ENCODE measurements around the gene PHF5A.
"Not testable (repeated sequence)": the region's sequence is repeated elsewhere in the genome, so short reads cannot be mapped to it uniquely, and the experiment has no call there.

Gene PHF5A

GRCh38 chr22:41444360-41445128 lies 23.9 kb downstream of the PHF5A start:
- Histone ChIP-seq H3K27ac (ENCODE audit: low read length) (peak overlapping the region; percentile 97; the same call in 1 of the 2 replicates), H4K20me1 (ENCODE audit: insufficient read depth, low read length) (no peaks in the 10 kb centered on the region)

DNA sequence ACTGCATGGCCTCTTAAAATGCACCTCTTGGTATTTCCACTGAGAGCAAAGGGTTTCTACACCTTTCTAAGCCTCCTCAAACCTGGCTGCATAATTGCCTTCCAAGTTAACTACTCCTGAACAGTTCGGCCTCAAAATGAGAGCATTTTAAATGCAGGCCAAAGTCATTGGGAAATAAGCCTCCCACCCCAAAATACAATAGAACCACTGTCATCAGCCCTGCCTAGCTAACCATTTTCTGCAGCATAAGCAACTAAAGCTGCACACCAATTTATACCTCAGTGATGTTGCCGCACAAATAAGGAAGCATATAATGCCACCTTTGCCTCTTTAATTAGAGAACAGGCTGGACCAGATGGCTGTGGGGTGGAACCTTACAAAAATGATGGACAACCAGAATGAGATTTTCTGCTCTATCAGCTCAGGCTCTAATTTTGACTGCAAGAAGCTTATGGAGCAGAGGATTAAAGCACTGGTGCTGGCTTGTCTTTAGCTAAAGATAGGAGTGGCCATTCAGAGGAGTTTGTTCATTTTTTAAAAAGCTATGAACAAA lies 26.2 kb downstream of the PHF5A start:
- Histone ChIP-seq H3K27me3 (replicated peaks; ENCODE audit: insufficient read depth, low read length) (no peaks in the 10 kb centered on the region), H3K4me2 (ENCODE audit: low read depth, low read length) (no peak overlapping the region), H3K27ac (ENCODE audit: low read length) (no peak overlapping the region), H3K36me3 (replicated peaks; ENCODE audit: insufficient read depth, low read length) (no peaks in the 10 kb centered on the region), H3K4me3 (ENCODE audit: low read length) (no peak overlapping the region), H3K4me1 (ENCODE audit: low read length) (no peaks in the 10 kb centered on the region), H3K9me3 (replicated peaks; ENCODE audit: insufficient read depth, low read length) (no peaks in the 10 kb centered on the region), H3F3A (ENCODE audit: insufficient read depth, low read length) (peaks cover 25% of the 10 kb centered on the region), H4K20me1 (ENCODE audit: insufficient read depth, low read length) (no peaks in the 10 kb centered on the region), H2AFZ (ENCODE audit: low read length) (no peak overlapping the region), H3K9ac (ENCODE audit: low read length) (no peak overlapping the region), H3K9me2 (replicated peaks; ENCODE audit: insufficient read depth, low read length) (no peaks in the 10 kb centered on the region), H3K79me2 (ENCODE audit: low read length) (peaks cover 86% of the 10 kb centered on the region)
- TF ChIP-seq EZH2phosphoT487 (IDR thresholded peaks at IDR 0.05; ENCODE audit: low read length): no peak
- DNase-seq: no peak

More at GRCh38 chr22:41444360-41445128, 23.9 kb downstream of the PHF5A start:
- Histone ChIP-seq H3F3A (ENCODE audit: insufficient read depth, low read length) (peaks cover 40% of the 10 kb centered on the region), H3K9me3 (replicated peaks; ENCODE audit: insufficient read depth, low read length) (no peaks in the 10 kb centered on the region), H2AFZ (ENCODE audit: low read length) (peak overlapping the region; percentile 20), H3K4me1 (ENCODE audit: low read length) (peaks cover 3% of the 10 kb centered on the region; the same call in 1 of the 2 replicates), H3K4me3 (ENCODE audit: low read length) (peak overlapping the region; percentile 71), H3K27me3 (replicated peaks; ENCODE audit: insufficient read depth, low read length) (no peaks in the 10 kb centered on the region), H3K9me2 (replicated peaks; ENCODE audit: insufficient read depth, low read length) (no peaks in the 10 kb centered on the region), H3K79me2 (ENCODE audit: low read length) (peaks cover 69% of the 10 kb centered on the region), H3K9ac (ENCODE audit: low read length) (peak overlapping the region; percentile 99), H3K36me3 (replicated peaks; ENCODE audit: insufficient read depth, low read length) (no peaks in the 10 kb centered on the region), H3K4me2 (ENCODE audit: low read depth, low read length) (peak overlapping the region; percentile 80)
- no peak for TF ChIP-seq EZH2 (optimal IDR thresholded peaks at IDR 0.05; ENCODE audit: low read depth, low read length)
- no peak for TF ChIP-seq EZH2phosphoT487 (IDR thresholded peaks at IDR 0.05; ENCODE audit: low read length)
- TF ChIP-seq, protein P1, sequence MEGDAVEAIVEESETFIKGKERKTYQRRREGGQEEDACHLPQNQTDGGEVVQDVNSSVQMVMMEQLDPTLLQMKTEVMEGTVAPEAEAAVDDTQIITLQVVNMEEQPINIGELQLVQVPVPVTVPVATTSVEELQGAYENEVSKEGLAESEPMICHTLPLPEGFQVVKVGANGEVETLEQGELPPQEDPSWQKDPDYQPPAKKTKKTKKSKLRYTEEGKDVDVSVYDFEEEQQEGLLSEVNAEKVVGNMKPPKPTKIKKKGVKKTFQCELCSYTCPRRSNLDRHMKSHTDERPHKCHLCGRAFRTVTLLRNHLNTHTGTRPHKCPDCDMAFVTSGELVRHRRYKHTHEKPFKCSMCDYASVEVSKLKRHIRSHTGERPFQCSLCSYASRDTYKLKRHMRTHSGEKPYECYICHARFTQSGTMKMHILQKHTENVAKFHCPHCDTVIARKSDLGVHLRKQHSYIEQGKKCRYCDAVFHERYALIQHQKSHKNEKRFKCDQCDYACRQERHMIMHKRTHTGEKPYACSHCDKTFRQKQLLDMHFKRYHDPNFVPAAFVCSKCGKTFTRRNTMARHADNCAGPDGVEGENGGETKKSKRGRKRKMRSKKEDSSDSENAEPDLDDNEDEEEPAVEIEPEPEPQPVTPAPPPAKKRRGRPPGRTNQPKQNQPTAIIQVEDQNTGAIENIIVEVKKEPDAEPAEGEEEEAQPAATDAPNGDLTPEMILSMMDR (IDR thresholded peaks at IDR 0.05; ENCODE audit: low read length): no peak
- peak; percentile 94 for DNase-seq

DNA sequence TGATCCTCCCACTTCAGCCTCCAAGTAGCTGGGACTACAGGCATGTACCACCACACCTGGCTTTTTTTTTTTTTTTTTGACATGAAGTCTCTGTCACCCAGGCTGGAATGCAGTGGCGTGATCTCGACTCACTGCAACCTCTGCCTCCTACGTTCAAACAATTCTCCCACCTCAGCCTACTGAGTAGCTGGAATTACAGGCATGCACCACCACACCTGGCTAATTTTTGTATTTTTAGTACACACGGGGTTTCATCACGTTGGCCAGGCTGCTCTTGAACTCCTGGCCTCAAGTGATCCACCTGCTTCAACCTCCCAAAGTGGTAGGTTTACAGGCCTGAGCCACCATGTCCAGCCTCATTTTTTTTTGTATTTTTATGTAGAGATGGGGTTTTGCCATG lies 28.0 kb downstream of the PHF5A start:
- H3K79me2 ChIP-seq (ENCODE audit: low read length): peaks cover 93% of the 10 kb centered on the region
- not testable (repeated sequence) for H3K36me3 ChIP-seq (replicated peaks; ENCODE audit: insufficient read depth, low read length); H3K4me2 ChIP-seq (ENCODE audit: low read depth, low read length); H3K9ac ChIP-seq (ENCODE audit: low read length); H3K9me3 ChIP-seq (replicated peaks; ENCODE audit: insufficient read depth, low read length); H3K4me3 ChIP-seq (ENCODE audit: low read length); H2AFZ ChIP-seq (ENCODE audit: low read length); H3K27me3 ChIP-seq (replicated peaks; ENCODE audit: insufficient read depth, low read length); H3K4me1 ChIP-seq (ENCODE audit: low read length); DNase-seq; H3K9me2 ChIP-seq (replicated peaks; ENCODE audit: insufficient read depth, low read length); H3K27ac ChIP-seq (ENCODE audit: low read length); H4K20me1 ChIP-seq (ENCODE audit: insufficient read depth, low read length)
- H3F3A ChIP-seq (ENCODE audit: insufficient read depth, low read length): peaks cover 15% of the 10 kb centered on the region

DNA sequence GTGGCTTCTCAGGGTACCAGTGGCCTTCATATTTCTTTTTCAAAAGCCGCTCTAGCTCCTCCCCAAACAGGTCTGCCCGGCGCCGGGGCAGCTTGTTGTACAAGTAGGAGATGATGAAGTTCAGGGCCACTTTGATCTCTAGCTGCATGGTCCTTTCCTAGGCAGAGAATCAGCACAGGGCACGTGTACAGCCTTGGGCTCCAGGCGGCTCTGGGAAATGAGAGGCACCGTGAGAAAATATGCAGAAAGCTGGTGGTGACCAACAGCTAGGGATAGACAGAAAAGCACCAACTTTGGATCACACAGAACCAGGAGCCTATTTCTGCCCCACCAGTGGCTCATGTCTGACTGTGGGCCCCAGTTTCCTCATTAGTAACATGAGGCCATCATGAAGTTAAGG lies 31.3 kb downstream of the PHF5A start:
- H3K36me3 ChIP-seq (replicated peaks; ENCODE audit: insufficient read depth, low read length): 0 out of 2 replicates have a peak, but pooled peaks cover 4% of the 10 kb centered on the region
- peaks cover 70% of the 10 kb centered on the region for H3K79me2 ChIP-seq (ENCODE audit: low read length)
- no peaks in the 10 kb centered on the region for H3K9me3 ChIP-seq (replicated peaks; ENCODE audit: insufficient read depth, low read length)

More for the DNA sequence above, 31.3 kb downstream of the PHF5A start:
- H2AFZ ChIP-seq (ENCODE audit: low read length): no peak overlapping the region
- TF ChIP-seq, protein P1 (IDR thresholded peaks at IDR 0.05; ENCODE audit: low read length): no peak
- TF ChIP-seq EZH2phosphoT487 (IDR thresholded peaks at IDR 0.05; ENCODE audit: low read length): no peak
- no peak for TF ChIP-seq EZH2 (optimal IDR thresholded peaks at IDR 0.05; ENCODE audit: low read depth, low read length)
- no peaks in the 10 kb centered on the region for H4K20me1 ChIP-seq (ENCODE audit: insufficient read depth, low read length)
- no peaks in the 10 kb centered on the region for H3K27me3 ChIP-seq (replicated peaks; ENCODE audit: insufficient read depth, low read length)
- no peak overlapping the region for H3K27ac ChIP-seq (ENCODE audit: low read length)
- no peak overlapping the region for H3K4me3 ChIP-seq (ENCODE audit: low read length)
- H3K4me2 ChIP-seq (ENCODE audit: low read depth, low read length): no peak overlapping the region
- H3K9me2 ChIP-seq (replicated peaks; ENCODE audit: insufficient read depth, low read length): no peaks in the 10 kb centered on the region
- no peak overlapping the region for H3K9ac ChIP-seq (ENCODE audit: low read length)
- H3F3A ChIP-seq (ENCODE audit: insufficient read depth, low read length): no peaks in the 10 kb centered on the region
- DNase-seq: no peak
- H3K4me1 ChIP-seq (ENCODE audit: low read length): no peaks in the 10 kb centered on the region

Data from MM.1S (cell line).